Erythroblast (primary cell): ENCODE results near the gene ANO1.

Experiments used
- DNase-seq, 2 experiments: peaks; one replicate each; lab custom pipeline; 2025; lab: John Stamatoyannopoulos, UW
- GATA1 ChIP-seq: IDR thresholded peaks from 2 replicates; pipeline ENCODE4 v1.6.1; 2011; ENCODE audit warnings: low read depth, mild to moderate bottlenecking, control low read depth, low read length, moderate library complexity
- POLR2A ChIP-seq: IDR thresholded peaks from 2 replicates; pipeline ENCODE4 v1.6.1; 2011; ENCODE audit warnings: mild to moderate bottlenecking, low read length

Gene ANO1

GRCh38 chr11:70072861-70073755, 5.0 kb upstream of the ANO1 start:
- no peak for TF ChIP-seq GATA1
- TF ChIP-seq POLR2A, result no peak
- no peak for DNase-seq

GRCh38 chr11:70073871-70074371, 4.2 kb upstream of the ANO1 start:
- TF ChIP-seq GATA1 (no peak), POLR2A (no peak)
- DNase-seq, result no peak

- DNase-seq, result no peak
- no peak for TF ChIP-seq GATA1
- TF ChIP-seq POLR2A, result no peak
Measured at GRCh38 chr11:70074746-70075145, 3.4 kb upstream of the ANO1 start.

GRCh38 chr11:70075836-70076235, 2.3 kb upstream of the ANO1 start:
- DNase-seq, result no peak
- TF ChIP-seq GATA1 (no peak), POLR2A (no peak)

GRCh38 chr11:70076461-70076931, 1.6 kb upstream of the ANO1 start:
- DNase-seq, result no peak
- TF ChIP-seq POLR2A, result no peak
- TF ChIP-seq GATA1, result no peak

- TF ChIP-seq POLR2A (no peak), GATA1 (no peak)
- no peak for DNase-seq
Measured at GRCh38 chr11:70077411-70078094, 564 bp upstream of the ANO1 start.

- no peak for TF ChIP-seq POLR2A
- TF ChIP-seq GATA1, result no peak
- DNase-seq, result no peak
Measured at GRCh38 chr11:70078781-70079616, 882 bp downstream of the ANO1 start.

GRCh38 chr11:70079691-70080090, 1.6 kb downstream of the ANO1 start:
- DNase-seq, result no peak
- TF ChIP-seq POLR2A, result no peak
- no peak for TF ChIP-seq GATA1

GRCh38 chr11:70080763-70081162, 2.6 kb downstream of the ANO1 start:
- DNase-seq, result no peak
- no peak for TF ChIP-seq GATA1
- TF ChIP-seq POLR2A, result no peak

- TF ChIP-seq POLR2A, result no peak
- no peak for TF ChIP-seq GATA1
- peak in 1 of 2 experiments; percentile 39 for DNase-seq
Measured at GRCh38 chr11:70082829-70083228, 4.7 kb downstream of the ANO1 start.

GRCh38 chr11:70084046-70084984, 6.2 kb downstream of the ANO1 start:
- DNase-seq, result no peak
- TF ChIP-seq POLR2A (no peak), GATA1 (no peak)
